Parathyroid adenoma (tissue), 2 donors: ENCODE data around the gene ARHGAP6.

Source experiments
- H2AFZ ChIP-seq: fragments of 300-600 bp; sonication (generic); one replicate; pipeline ENCODE4 v1.7.0; 2017; ENCODE audit warnings: antibody characterized with exemption, mild to moderate bottlenecking
- H3K27ac ChIP-seq: fragments of 300-600 bp; sonication (generic); one replicate; pipeline ENCODE4 v1.7.0; 2017
- H3K27me3 ChIP-seq: fragments of 300-600 bp; sonication (generic); one replicate; pipeline ENCODE4 v1.7.0; 2017; ENCODE audit warnings: low read length; ENCODE audit not compliant: control insufficient read depth, insufficient read depth
- H3K36me3 ChIP-seq: fragments of 300-600 bp; sonication (generic); one replicate; pipeline ENCODE4 v1.7.0; 2017; ENCODE audit warnings: low read length; ENCODE audit not compliant: control insufficient read depth, insufficient read depth
- H3K4me1 ChIP-seq: fragments of 300-600 bp; sonication (generic); one replicate; pipeline ENCODE4 v1.7.0; 2017; ENCODE audit warnings: control low read depth
- H3K4me2 ChIP-seq: fragments of 300-600 bp; sonication (generic); one replicate; pipeline ENCODE4 v1.7.0; 2017; ENCODE audit warnings: low read length
- H3K4me3 ChIP-seq: fragments of 300-600 bp; sonication (generic); one replicate; pipeline ENCODE4 v1.7.0; 2017; ENCODE audit warnings: low read depth, low read length
- H3K79me2 ChIP-seq: fragments of 300-600 bp; sonication (generic); one replicate; pipeline ENCODE4 v1.7.0; 2017; ENCODE audit warnings: control low read depth
- H3K9ac ChIP-seq: fragments of 300-600 bp; sonication (generic); one replicate; pipeline ENCODE4 v1.7.0; 2017; ENCODE audit warnings: mild to moderate bottlenecking
- H3K9me3 ChIP-seq: fragments of 300-600 bp; sonication (generic); one replicate; pipeline ENCODE4 v1.7.0; 2017; ENCODE audit warnings: low read length; ENCODE audit not compliant: control insufficient read depth
- CTCF ChIP-seq: fragments of 300-600 bp; sonication (generic); IDR thresholded peaks from one replicate; pipeline ENCODE4 v1.7.0; 2017; ENCODE audit warnings: antibody characterized with exemption, mild to moderate bottlenecking
- donor health status: primary hyperparathyroidism.

ARHGAP6 gene

GRCh38 chrX:11450354-11450753 lies 215.4 kb downstream of the ARHGAP6 start:
- H3K9me3 ChIP-seq: no peaks in the 10 kb centered on the region
- H3K9ac ChIP-seq: no peak overlapping the region
- no peaks in the 10 kb centered on the region for H3K27me3 ChIP-seq
- no peak overlapping the region for H3K4me3 ChIP-seq
- H3K36me3 ChIP-seq: no peaks in the 10 kb centered on the region
- H3K4me1 ChIP-seq: no peaks in the 10 kb centered on the region
- TF ChIP-seq CTCF: no peak
- H2AFZ ChIP-seq: no peak overlapping the region
- no peak overlapping the region for H3K4me2 ChIP-seq
- H3K27ac ChIP-seq: no peak overlapping the region
- no peaks in the 10 kb centered on the region for H3K79me2 ChIP-seq

- H3K27ac ChIP-seq: no peak overlapping the region
- no peak overlapping the region for H3K4me3 ChIP-seq
- no peak overlapping the region for H2AFZ ChIP-seq
- H3K79me2 ChIP-seq: no peaks in the 10 kb centered on the region
- no peaks in the 10 kb centered on the region for H3K4me1 ChIP-seq
- no peaks in the 10 kb centered on the region for H3K27me3 ChIP-seq
- H3K4me2 ChIP-seq: no peak overlapping the region
- H3K36me3 ChIP-seq: no peaks in the 10 kb centered on the region
- H3K9ac ChIP-seq: no peak overlapping the region
- TF ChIP-seq CTCF: no peak
- no peaks in the 10 kb centered on the region for H3K9me3 ChIP-seq
These were observed 216.1 kb downstream of the ARHGAP6 start for GRCh38 chrX:11449613-11450012.

- H3K79me2 ChIP-seq: no peaks in the 10 kb centered on the region
- no peaks in the 10 kb centered on the region for H3K27me3 ChIP-seq
- no peak overlapping the region for H3K9ac ChIP-seq
- H3K27ac ChIP-seq: no peak overlapping the region
- H3K4me1 ChIP-seq: no peaks in the 10 kb centered on the region
- H3K4me3 ChIP-seq: no peak overlapping the region
- no peaks in the 10 kb centered on the region for H3K9me3 ChIP-seq
- TF ChIP-seq CTCF: no peak
- no peak overlapping the region for H3K4me2 ChIP-seq
- H2AFZ ChIP-seq: no peak overlapping the region
- no peaks in the 10 kb centered on the region for H3K36me3 ChIP-seq
These were observed 218.3 kb downstream of the ARHGAP6 start for GRCh38 chrX:11447418-11447817.

GRCh38 chrX:11446949-11447348 lies 218.8 kb downstream of the ARHGAP6 start:
- H3K4me1 ChIP-seq: no peaks in the 10 kb centered on the region
- no peak overlapping the region for H3K9ac ChIP-seq
- no peak overlapping the region for H2AFZ ChIP-seq
- no peak overlapping the region for H3K4me2 ChIP-seq
- H3K36me3 ChIP-seq: no peaks in the 10 kb centered on the region
- no peak overlapping the region for H3K4me3 ChIP-seq
- H3K79me2 ChIP-seq: no peaks in the 10 kb centered on the region
- TF ChIP-seq CTCF: no peak
- H3K9me3 ChIP-seq: no peaks in the 10 kb centered on the region
- H3K27me3 ChIP-seq: no peaks in the 10 kb centered on the region
- no peak overlapping the region for H3K27ac ChIP-seq

GRCh38 chrX:11446336-11446735 lies 219.4 kb downstream of the ARHGAP6 start:
- no peak overlapping the region for H2AFZ ChIP-seq
- H3K27ac ChIP-seq: no peak overlapping the region
- no peaks in the 10 kb centered on the region for H3K9me3 ChIP-seq

More at GRCh38 chrX:11446336-11446735, 219.4 kb downstream of the ARHGAP6 start:
- no peaks in the 10 kb centered on the region for H3K36me3 ChIP-seq
- TF ChIP-seq CTCF: no peak
- no peak overlapping the region for H3K4me2 ChIP-seq
- H3K79me2 ChIP-seq: no peaks in the 10 kb centered on the region
- no peak overlapping the region for H3K4me3 ChIP-seq
- no peaks in the 10 kb centered on the region for H3K27me3 ChIP-seq
- no peak overlapping the region for H3K9ac ChIP-seq
- H3K4me1 ChIP-seq: no peaks in the 10 kb centered on the region
